Osteoblast (primary cell): ENCODE measurements around the gene ZNF608. TPM values are rescaled to one million over a fixed set of nuclear protein-coding genes. Genes with fewer than 3 reads are reported as not detected.

Source experiments
- DNase-seq: peaks from one replicate; pipeline ENCODE4 v3.0.0; 2011; ENCODE audit warnings: low spot score, mixed read lengths; ENCODE audit not compliant: insufficient read length; ENCODE audit errors: missing footprints
- H2AFZ ChIP-seq: 2 replicates; pipeline ENCODE4 v1.6.0; 2011; ENCODE audit warnings: mild to moderate bottlenecking, low read length
- H3K27ac ChIP-seq: 2 replicates; pipeline ENCODE4 v1.5.1; 2011; ENCODE audit warnings: mild to moderate bottlenecking, low read depth, low read length, moderate library complexity
- H3K27me3 ChIP-seq: 2 replicates; pipeline ENCODE4 v1.6.0; 2012; ENCODE audit warnings: mild to moderate bottlenecking, control low read depth, inconsistent platforms, low read length, moderate library complexity; ENCODE audit not compliant: insufficient read depth
- H3K36me3 ChIP-seq: 2 replicates; pipeline ENCODE4 v1.5.1; 2011; ENCODE audit warnings: mild to moderate bottlenecking, low read length, control low read depth, moderate library complexity; ENCODE audit not compliant: insufficient read depth
- H3K4me1 ChIP-seq: 2 replicates; pipeline ENCODE4 v1.5.1; 2011; ENCODE audit warnings: mild to moderate bottlenecking, low read length, control low read depth, moderate library complexity; ENCODE audit not compliant: insufficient read depth
- H3K4me2 ChIP-seq: 2 replicates; pipeline ENCODE4 v1.6.0; 2011; ENCODE audit warnings: mild to moderate bottlenecking, low read length; ENCODE audit not compliant: insufficient read depth
- H3K4me3 ChIP-seq: fragments of 200-600 bp; sonication (generic); 3 replicates; pipeline ENCODE4 v1.5.1; 2012; ENCODE audit warnings: mild to moderate bottlenecking, low read length, inconsistent platforms; ENCODE audit not compliant: insufficient read depth
- H3K79me2 ChIP-seq: 2 replicates; pipeline ENCODE4 v1.6.0; 2012; ENCODE audit warnings: mild to moderate bottlenecking, low read length, control low read depth, inconsistent platforms; ENCODE audit not compliant: insufficient read depth
- H3K9me3 ChIP-seq: 2 replicates; pipeline ENCODE4 v1.5.1; 2011; ENCODE audit warnings: low read depth, low read length, control low read depth
- H4K20me1 ChIP-seq: 2 replicates; pipeline ENCODE4 v1.6.0; 2012; ENCODE audit warnings: mild to moderate bottlenecking, low read length, control low read depth; ENCODE audit not compliant: insufficient read depth
- CTCF ChIP-seq: IDR thresholded peaks from 2 replicates; pipeline ENCODE4 v1.5.1; 2011; ENCODE audit warnings: mild to moderate bottlenecking, low read depth, low read length, moderate library complexity; ENCODE audit errors: extremely low read depth
- total RNA-seq: library from RNA; depleted of rRNA; stranded (reverse); fragments of >200 nt; gene quantifications from 2 replicates; pipeline ENCODE4 v1.2.3, GENCODE V29; 2012

Gene ZNF608
- total RNA-seq, 1 donor: 11.6 TPM

GRCh38 chr5:124741711-124742496 is 4.5 kb downstream of the ZNF608 start:
- Histone ChIP-seq H3K79me2 (peaks cover 7% of the 10 kb centered on the region), H3K4me2 (peak overlapping the region; percentile 99), H3K4me3 (peak overlapping the region; percentile 1), H3K36me3 (no peaks in the 10 kb centered on the region), H4K20me1 (no peaks in the 10 kb centered on the region), H3K27me3 (peaks cover 27% of the 10 kb centered on the region), H3K4me1 (peaks cover 42% of the 10 kb centered on the region), H3K9me3 (no peaks in the 10 kb centered on the region), H3K27ac (peak overlapping the region; percentile 24), H2AFZ (no peak overlapping the region)
- TF ChIP-seq CTCF: no peak
- peak; percentile 83 for DNase-seq

- peak; percentile 83 for DNase-seq
- Histone ChIP-seq H4K20me1 (no peaks in the 10 kb centered on the region), H3K79me2 (peaks cover 7% of the 10 kb centered on the region), H3K9me3 (no peaks in the 10 kb centered on the region), H3K4me2 (no peak overlapping the region), H3K27ac (no peak overlapping the region), H2AFZ (no peak overlapping the region), H3K4me3 (no peak overlapping the region), H3K4me1 (peaks cover 49% of the 10 kb centered on the region), H3K27me3 (peaks cover 33% of the 10 kb centered on the region), H3K36me3 (no peaks in the 10 kb centered on the region)
- no peak for TF ChIP-seq CTCF
Observed at GRCh38 chr5:124740991-124741583, 5.4 kb downstream of the ZNF608 start.

- no peak for TF ChIP-seq CTCF
- H3K9me3 ChIP-seq: no peaks in the 10 kb centered on the region
- no peaks in the 10 kb centered on the region for H3K36me3 ChIP-seq
- no peak overlapping the region for H3K4me2 ChIP-seq
- H4K20me1 ChIP-seq: no peaks in the 10 kb centered on the region
- peaks cover 35% of the 10 kb centered on the region for H3K27me3 ChIP-seq
- H3K4me1 ChIP-seq: peaks cover 51% of the 10 kb centered on the region
- no peak overlapping the region for H2AFZ ChIP-seq
- H3K79me2 ChIP-seq: peaks cover 6% of the 10 kb centered on the region
- H3K4me3 ChIP-seq: no peak overlapping the region
- no peak overlapping the region for H3K27ac ChIP-seq
- no peak for DNase-seq
Observed at GRCh38 chr5:124740071-124740470, 6.4 kb downstream of the ZNF608 start.

- Histone ChIP-seq H3K27me3 (peaks cover 37% of the 10 kb centered on the region), H3K9me3 (no peaks in the 10 kb centered on the region), H3K4me2 (no peak overlapping the region), H2AFZ (no peak overlapping the region), H3K36me3 (no peaks in the 10 kb centered on the region), H3K4me1 (peaks cover 50% of the 10 kb centered on the region), H4K20me1 (no peaks in the 10 kb centered on the region), H3K79me2 (peaks cover 5% of the 10 kb centered on the region), H3K27ac (no peak overlapping the region), H3K4me3 (no peak overlapping the region)
- DNase-seq: no peak
- no peak for TF ChIP-seq CTCF
Observed at GRCh38 chr5:124739634-124740025, 6.8 kb downstream of the ZNF608 start.
